Measurements from ENCODE around the gene ZCCHC24. TPM values are rescaled to one million over a fixed set of nuclear protein-coding genes. Genes with fewer than 3 reads are reported as not detected.

ZCCHC24 gene
- total RNA-seq, 1 donor from 2014 or later = 4.0 TPM

DNA sequence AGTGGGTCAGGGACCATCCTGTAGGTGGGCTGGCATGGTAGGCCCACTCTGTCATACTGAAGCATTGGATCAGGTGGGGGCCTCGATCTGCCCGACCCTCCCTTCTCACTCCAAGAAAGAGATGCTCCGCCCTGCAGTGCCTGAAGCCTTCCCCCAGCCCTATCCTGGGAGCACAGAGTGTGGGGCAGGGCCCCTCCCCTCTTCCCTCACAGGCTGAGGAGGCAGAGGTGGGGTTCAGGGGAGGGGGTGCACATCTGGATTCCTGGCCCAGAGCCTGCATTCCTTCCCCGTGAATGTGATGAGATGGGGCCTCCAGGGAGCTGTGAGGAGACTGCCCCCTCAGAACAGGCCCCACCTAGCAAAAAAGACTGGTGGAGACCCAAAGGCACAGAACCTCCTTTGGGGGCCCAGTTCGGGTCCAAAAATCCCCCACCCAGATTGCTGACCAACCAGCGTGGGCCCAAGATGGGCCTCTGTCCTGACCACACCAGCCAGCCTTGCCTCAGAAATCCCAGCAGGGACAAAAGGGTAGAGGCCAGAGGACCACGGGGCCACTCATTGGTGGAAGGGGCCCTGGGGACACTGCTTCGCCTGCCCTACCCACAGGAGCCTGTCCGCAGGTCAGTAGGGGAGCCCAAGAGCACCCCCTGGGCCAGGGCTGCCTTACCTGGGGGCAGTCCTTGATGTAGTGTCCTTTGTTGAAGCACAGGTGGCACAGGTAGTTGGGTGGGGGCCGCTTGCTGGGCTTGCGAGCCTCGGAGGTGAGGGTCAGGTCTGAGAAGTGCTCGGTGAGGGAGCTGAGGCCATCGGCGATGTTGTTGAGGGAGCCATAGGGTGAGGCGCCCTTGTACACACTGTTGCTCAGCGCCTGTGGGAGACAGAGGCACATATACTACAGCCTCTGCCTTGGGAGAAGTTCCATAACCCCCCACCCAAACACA is 13.3 kb downstream of the ZCCHC24 start:
- DNase-seq (ENCODE audit: low read depth in 2 of 2) = no peak

DNA sequence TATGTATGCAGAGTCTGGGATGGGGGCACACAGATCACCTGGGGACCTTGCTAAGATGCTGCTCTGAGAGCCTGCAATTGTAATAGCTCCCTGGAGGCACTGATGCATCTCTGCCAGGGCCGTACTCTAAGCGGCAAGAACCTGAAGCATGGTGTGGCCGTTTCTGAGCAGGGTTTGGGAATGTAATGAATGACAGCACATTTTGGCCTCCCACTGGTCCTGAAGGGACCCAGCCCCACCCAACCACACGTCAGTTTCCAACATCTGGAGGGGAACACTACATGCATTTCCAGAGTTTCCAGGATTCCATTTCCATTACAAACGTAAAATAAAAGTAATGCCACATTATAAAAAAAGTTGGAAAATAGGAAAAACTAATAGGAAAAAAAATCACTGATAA is 14.0 kb downstream of the ZCCHC24 start:
- DNase-seq (ENCODE audit: low read depth in 2 of 2) = no peak

DNA sequence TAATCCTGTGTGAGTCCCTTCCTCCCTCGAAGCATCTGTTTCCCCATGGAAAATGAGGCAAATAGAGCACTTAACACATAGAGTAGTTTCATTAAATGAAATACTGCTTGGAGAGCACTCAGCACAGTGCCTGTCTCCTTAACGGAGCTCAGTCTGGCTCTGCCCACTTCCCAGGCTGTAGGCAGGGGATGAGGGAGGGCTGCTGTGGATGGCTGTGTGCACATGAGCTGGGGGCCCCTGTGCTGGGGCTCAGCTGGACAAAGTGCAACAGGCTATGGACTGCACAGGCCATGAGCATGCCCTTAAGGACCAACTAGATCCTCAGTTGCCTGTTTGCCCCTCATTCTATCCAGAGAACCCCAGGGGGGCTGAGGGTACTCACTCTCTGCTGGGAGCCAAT is 14.5 kb downstream of the ZCCHC24 start:
- no peak for DNase-seq (ENCODE audit: low read depth in 2 of 2)

DNA sequence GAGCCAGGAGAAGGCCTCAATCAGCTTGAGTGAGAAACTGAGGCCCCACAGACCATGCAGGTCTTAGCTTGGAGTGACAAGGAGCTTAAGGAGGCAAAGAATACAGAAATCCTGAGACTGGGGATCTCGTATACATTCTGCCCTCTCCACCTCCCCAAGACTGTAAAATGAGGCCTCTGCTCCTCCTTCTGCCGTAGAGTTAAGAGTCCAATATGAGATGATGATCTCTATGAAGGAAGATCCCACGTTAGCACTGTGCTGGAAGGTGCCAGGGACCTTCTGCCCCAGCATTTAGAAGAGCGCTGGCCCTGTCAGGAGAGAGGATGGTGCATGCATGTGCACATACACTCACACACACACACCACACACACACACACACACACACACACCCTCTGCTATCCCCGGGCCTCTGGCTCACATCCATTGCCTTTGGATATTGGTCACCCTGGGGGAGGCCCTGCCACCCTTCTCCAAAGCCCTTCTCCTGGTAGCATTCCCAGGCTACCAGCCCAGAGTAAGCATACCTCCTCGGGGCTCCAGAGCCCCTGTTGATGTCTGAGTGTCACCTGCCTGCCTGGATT is 15.0 kb downstream of the ZCCHC24 start:
- no peak for DNase-seq (ENCODE audit: low read depth in 2 of 2)

DNA sequence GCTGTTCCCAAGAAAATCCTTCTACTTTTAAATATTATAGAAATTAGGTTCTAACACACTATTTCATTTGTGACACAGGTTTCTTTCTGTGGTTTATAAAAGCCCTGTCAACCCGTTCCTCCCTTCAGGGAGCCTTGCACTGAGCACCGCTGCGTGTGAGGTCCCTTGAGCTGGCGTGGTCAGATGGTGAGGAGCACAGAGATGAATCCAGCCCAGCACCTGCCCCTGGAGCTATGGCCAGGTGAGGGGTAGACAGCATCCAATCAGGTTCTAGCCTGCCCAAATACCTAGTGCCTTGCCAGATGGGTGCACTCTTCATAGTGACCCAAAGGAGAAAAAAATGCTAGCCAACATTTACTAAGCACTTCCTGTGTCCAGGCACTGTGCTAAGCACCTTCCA is 15.7 kb downstream of the ZCCHC24 start:
- no peak for DNase-seq (ENCODE audit: low read depth in 2 of 2)

DNA sequence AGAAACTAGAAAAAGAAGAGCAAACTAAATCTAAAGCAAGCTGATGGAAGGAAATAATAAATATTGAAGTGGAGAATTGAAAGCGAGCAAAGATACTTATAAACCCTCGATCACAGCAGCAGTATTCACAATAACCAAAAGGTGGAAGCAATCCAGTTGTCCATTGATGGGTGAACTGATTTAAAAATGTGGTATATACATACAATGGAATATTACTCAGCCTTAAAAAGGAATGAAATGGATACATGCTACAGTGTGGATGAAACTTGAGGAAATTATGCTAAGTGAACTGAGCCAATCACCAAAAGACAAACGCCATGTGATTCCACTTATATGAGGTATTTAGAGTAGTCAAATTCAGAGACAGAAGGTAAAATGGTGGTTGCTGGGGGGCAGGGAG is 17.5 kb downstream of the ZCCHC24 start:
- no peak for DNase-seq (ENCODE audit: low read depth in 2 of 2)

DNA sequence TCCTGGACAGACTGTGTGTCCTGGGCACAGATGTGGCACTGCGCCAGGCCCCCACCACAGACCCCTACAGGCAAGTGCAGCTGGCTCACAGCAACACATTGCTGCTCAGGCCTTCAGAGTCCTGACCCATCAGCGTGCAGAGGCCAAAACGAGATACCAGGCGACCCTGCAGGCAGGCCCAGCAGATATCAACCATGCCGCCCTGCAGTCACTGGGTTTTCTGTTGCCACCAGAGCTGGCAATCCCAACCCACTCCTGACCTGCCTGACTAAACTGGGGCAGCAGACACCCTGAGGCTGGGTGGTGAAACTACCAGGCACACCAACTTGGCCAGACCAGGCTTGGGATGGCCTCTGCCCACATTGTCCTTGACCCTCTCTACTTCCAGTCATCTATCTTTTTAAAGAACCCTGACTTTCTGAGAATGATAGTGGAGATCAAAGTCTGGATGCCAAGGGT is 20.3 kb downstream of the ZCCHC24 start:
- no peak for DNase-seq (ENCODE audit: low read depth in 2 of 2)

DNA sequence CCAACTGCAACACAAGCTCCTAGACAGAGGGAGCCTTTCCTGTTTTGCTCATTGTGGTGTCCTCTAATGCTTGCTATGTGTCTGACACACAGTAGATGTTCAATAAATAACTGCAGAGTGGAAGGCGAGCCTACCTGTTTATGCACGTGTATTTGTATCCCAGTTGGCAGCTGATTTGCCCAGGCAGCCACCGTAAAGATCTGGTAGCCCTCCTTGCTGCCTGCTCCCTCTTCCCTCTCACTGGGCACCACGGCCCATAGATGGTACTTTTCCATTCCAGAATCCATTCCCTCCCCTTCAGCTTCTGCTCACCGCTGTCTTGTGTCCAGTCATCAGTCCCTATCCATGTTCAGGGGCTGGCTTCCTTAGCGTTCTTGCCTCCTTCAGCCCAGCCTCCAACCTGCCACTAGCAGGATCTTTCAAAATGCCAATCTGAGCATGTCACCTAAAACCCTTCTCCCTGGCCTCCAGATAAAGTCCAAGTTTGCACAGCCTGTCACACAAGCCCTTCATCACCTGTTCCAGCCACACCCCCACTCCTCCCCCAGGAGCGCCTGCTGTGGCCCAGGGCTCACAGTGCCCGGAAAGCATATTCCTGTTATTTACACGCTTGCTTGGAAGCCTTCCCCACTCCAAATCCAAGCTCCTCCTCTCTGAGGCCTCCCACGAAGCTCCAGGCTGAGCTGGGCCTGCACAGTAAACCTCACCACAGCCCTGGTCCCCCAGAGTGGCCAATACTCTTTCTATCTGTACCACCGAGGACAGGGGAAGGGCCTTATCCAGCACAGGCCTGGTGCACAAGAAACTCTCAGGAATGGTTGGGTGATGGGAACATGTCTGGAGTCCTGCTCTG is 21.0 kb downstream of the ZCCHC24 start:
- no peak for DNase-seq (ENCODE audit: low read depth in 2 of 2)

DNA sequence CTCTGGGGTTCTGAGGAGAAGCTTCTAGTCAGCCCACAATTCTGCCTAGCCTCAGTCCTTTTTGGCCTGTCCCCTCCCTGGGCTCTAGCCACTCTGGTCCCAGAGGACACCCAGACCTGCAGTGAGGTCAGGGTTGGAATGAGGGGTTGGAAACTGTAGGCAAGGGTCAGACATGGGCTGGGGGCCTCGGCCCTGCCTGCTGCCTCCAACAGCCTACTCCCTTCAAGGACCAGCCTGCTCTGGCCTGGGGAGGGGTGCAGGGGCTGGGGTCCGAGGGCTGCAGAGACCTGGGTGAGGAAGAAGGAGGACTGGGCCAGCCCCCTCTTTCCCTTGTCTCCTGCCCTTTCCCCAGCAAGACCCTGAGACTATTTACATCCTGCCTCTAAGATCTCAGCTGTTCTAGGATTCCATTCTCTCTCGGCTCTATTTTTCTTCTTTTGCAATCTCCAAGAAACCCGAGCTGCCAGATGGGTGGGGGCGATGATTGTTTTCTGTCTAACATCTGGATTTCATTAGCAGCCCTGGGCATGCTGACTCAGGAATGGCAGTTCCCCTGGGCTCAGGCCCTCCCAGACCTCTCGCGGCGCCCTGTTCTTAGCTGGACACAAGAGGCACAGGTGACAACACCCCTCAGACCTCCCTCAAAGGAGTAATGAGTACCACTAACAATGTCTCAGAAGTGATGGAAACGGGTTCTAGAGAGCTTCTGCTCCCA is 23.1 kb downstream of the ZCCHC24 start:
- no peak for DNase-seq (ENCODE audit: low read depth in 2 of 2)

DNA sequence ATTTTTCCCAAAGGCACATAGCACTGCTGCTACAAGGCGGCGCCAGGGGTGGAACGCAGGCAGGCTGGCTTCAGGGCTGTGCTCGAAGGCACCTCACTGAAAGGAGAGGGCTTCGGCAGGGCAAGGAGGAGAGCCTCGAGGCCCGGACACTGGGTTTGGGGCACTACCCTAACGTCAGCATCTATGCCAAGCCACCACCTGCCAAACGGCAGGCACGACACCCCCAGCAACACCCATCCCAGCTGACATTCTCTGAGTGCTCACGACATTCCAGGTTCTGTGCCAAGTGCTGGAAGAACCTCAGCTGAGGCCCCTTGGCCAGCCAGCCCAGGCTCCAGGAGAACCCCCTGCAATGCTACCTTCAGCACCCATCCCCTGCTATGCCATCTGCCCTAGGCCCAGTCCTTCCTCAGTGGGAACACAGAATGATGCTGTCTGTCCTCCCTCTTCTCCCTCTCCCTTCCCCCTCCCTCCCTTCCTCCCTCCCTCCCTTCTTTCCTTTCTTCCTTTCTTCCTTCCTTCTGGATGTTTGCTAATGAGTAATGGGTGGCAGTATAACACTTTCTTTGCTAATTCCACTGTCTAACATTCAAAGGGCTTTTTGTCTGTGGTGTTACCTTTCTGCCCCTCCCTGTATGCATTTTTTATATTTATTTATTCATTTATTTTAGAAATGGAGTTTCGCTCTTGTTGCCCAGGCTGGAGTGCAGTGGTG is 24.3 kb downstream of the ZCCHC24 start:
- no peak for DNase-seq (ENCODE audit: low read depth in 2 of 2)

DNA sequence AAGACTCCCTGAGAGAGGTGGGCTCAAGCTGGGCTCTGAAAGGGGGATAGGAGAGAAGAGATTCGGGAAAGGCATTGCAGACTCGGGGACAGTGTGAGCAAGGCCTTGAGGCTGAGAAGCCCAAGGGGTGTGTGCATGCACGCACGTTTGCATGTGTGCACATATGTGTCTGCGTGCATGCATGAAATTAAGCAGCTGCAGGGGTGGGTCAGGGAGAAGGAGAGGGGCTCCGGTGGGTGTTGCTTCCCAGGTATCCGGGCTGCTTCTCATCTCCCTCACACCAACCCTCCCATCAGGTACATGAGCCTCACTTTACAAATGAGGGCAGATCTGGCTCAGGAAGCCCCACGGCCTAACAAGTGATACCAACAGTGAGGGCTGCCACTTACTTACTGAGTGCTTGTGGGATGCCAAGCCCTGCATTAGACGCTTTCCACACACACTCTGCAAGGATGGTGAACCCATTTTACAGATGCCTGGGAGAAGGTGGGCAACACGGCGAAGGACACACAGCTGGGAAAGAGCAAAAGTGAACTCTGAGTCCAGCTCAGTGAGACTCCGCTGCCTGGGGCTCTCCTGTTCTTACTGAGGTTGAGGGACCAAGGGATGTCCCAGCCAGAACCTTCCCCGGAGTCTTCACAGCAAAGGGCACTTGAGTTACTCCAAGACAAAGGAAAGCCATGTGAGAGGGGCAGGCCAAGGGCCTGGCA is 26.4 kb downstream of the ZCCHC24 start:
- DNase-seq (ENCODE audit: low read depth in 2 of 2) = no peak

DNA sequence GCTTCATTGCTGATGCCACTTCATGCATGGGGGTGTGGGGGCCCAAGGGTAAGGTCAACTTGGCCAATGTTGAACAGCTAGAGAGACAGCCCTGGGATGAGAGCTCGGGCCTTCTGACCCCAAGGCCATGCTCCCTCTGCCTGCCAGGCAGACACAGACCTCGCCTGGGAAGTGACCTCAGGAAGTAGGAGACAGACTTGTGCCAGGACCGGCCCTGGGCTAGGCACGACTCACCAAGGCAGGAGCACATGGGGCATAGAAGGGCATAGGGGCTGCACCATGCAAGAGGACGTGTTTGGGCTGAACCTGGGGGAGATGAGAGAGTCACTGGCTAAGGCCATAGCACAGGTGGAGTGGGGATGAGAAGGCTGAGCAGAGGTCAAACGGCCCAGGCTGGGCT is 27.1 kb downstream of the ZCCHC24 start:
- no peak for DNase-seq (ENCODE audit: low read depth in 2 of 2)

DNA sequence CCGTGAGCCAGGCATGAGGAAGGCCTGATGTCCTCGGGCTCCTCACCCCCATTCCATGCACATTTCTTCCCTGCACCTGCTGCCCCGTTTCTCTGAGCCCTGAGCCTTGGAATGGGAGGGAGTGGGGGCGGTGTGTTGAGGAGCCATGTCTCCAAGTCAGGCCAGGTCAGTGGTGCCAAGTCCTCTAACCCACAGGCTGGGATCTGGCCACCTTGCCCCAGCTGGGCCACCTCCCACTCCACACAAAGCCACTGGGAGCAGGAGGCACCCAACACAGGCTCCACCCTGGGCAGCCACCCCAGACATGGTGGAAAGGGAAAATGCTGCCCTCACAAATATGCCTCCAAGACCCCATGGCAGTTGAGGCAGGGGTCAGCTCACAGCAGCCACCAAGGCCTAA is 27.7 kb downstream of the ZCCHC24 start:
- no peak for DNase-seq (ENCODE audit: low read depth in 2 of 2)

DNA sequence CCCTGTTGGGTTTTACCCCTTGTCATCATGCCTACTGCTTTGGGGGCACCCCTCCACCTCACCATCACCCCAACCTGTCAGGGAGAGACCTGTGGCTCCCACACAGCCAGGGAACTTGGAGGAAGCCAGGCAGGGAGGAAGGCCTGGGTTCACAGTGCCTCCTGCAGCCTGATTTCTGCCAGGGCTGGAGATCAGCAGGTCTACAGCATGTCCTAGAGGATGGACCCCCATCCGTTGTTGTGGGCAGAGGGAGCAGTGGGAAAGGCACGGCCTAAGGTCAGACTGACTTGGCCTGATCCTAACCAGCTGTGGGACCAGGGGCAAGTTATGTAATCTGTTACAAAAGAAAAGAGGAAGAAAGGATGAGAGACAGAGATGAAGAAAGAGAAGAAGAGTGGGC is 28.2 kb downstream of the ZCCHC24 start:
- no peak for DNase-seq (ENCODE audit: low read depth in 2 of 2)

DNA sequence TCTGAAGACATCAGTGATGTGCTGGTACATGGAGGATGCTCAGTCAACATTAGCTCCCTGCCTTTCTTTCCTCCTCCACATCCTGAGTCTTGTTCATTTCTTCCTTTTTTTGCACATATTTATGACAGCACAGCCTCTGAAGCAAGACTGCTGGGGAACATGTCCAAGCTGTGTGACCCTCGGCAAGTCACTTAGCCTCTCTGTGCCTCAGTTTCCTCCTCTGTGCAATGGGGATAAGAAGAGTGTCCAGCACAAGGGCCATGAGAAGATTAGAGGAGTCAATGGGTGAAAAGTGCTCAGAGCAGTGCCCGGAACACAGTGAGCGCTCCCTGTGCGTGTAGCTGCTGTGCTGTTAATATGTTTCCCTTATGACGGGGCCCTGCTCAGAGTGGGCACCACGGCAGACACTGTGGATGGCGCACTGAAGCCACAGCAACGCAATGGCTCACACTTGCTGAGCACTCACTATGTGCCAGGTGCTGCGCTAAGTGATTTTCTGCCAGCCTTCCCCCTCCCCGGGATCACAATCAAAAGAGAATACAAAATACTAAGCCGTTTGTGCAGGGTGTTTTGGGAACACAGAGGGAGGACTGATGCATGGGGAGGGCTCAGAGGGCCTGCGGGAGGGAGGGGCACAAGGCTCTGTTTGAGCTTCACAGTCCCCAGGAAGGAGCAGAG is 28.7 kb downstream of the ZCCHC24 start:
- DNase-seq (ENCODE audit: low read depth in 2 of 2) = no peak

DNA sequence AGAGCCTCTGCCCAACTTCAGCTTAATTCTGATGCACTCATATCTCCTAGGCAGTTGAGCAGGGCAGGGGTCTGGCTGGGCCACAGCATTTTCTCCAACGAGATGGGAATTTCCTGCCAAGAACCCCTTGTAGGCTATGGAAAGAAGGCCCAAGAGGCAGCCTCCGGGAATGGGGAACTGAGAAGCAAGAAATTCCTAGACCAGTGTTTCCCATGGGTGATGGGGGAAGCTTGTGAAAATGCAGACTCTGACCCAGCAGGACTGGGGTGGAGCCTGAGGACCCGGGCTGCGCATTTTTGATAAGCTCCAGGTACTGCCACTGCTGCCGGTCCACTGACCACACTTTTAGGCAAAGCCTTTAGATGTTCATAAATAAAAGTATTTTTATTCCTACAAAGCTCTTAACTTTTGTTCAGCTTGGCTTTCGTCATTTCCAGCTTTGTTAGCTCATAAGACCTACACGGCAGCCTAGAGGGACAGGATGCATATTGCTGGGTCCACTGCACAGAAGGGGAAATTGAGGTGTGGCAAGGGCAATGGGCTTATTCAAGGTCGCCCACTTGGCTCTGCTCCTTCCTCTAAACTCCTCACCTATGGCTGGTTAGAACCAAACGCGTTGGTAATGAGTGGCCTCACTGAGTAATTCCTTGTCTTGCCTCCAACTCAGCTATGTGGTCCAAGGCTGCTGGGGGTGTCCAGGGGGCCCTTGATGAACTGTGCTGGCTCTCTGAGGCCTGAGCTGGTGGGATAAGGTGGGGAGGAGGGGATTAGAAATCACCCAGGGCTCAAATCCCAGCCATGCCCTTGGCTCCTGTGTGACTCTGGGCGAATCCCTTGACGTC is 29.5 kb downstream of the ZCCHC24 start:
- no peak for DNase-seq (ENCODE audit: low read depth in 2 of 2)

DNA sequence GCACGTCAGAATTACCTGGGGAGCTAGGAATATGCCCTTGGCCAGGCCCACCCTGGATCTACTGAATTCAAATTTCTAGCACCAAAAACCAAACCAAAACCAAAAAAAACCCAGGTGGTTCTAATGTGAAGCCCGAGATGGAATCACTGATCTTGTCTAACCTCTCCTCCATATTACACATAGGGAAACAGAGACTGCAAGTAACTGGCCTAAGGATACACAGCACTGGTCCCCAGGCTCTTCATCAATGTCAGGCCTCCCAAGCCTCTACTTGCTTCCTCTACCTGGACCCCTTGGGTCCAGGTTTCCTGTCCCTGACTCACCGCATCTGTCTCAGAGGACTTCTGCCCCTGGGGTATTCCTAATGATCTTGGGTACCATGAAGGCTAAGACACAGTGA is 30.7 kb downstream of the ZCCHC24 start:
- DNase-seq (ENCODE audit: low read depth in 2 of 2) = no peak

DNA sequence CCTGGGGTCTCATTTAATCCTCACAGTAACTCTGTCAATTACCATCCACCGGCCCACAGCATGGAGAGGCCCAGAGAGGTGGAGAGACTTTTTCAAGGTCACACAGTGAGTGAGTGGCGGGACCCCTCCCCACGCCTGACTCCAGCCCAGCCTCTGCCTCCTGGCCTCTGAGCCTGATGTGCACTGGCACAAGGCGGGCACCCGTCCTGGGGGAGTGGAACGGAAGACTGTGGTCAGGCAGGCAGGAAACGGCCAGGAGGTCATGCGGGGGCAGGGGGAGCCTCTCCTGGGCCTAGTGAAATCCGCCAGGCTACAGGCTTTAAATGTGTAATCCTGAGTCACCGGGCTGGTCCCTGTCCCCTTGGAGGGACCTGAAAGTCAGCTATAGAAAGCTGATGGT is 32.2 kb downstream of the ZCCHC24 start:
- DNase-seq (ENCODE audit: low read depth in 2 of 2) = peak in 1 of 2 donors; percentile 37

DNA sequence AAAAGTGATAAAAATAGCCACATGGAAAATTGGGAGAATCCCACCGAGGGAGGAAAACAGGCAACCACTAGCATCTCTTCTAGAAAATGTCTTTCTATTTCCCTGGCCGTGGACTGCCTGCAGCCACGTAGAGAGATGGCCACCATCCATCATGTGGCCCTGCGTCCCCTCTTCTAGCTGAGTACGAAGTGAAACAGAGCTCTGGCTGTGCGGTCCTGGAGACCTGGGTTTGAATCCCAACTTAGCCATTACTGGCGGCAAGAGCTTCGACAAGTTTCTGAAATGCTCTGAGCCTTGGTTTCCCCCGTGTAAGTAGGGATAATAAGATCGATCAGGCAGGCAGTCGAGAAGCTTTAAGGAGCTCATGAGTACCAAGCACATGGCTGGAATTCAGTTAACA is 32.9 kb downstream of the ZCCHC24 start:
- no peak for DNase-seq (ENCODE audit: low read depth in 2 of 2)

Measured in lung microvascular endothelial cell (primary cell).